ENCODE data around the gene TMTC1. TPM values are rescaled to one million over a fixed set of nuclear protein-coding genes. Genes with fewer than 3 reads are reported as not detected.
"Not testable (repeated sequence)": the region's sequence is repeated elsewhere in the genome, so short reads cannot be mapped to it uniquely, and the experiment has no call there.

TMTC1 gene
- total and polyA plus RNA-seq, 4 donors: 3.0 to 33.6 (median 6.0) TPM

- 83 to 94% methylated on average over 2 of the region's 2 CpGs for WGBS, 2 donors
- TF ChIP-seq CTCF (IDR thresholded peaks at IDR 0.05; ENCODE audit: control extremely low read depth, extremely low read depth): no peak
- ATAC-seq (ENCODE audit: insufficient read depth, low FRiP score): no peak
- H3K9ac ChIP-seq (ENCODE audit: insufficient read depth in 1 of 2, low read length in 2 of 2): no peak overlapping the region
- no peak overlapping the region for H3K4me3 ChIP-seq
- H3K27ac ChIP-seq (ENCODE audit: low read depth in 1 of 2, low read length in 1 of 2): no peak overlapping the region
- no peaks in the 10 kb centered on the region for H3K27me3 ChIP-seq (ENCODE audit: control insufficient read depth in 3 of 3, insufficient read depth in 3 of 3, low read length in 2 of 3)
- H3K36me3 ChIP-seq (ENCODE audit: control insufficient read depth in 4 of 4, insufficient read depth in 4 of 4, low read length in 4 of 4): no peaks in the 10 kb centered on the region
- no peak for DNase-seq
- H3K4me1 ChIP-seq (ENCODE audit: control insufficient read depth in 5 of 5, insufficient read depth in 5 of 5, low read length in 5 of 5): no peaks in the 10 kb centered on the region
- no peaks in the 10 kb centered on the region for H3K9me3 ChIP-seq (ENCODE audit: control insufficient read depth in 4 of 4, insufficient read depth in 3 of 4, low read length in 3 of 4)
Observed at GRCh38 chr12:29818916-29819623, 35.3 kb upstream of the TMTC1 start.

GRCh38 chr12:29816874-29817725 is 33.4 kb upstream of the TMTC1 start:
- no peak overlapping the region for H3K9ac ChIP-seq (ENCODE audit: insufficient read depth in 1 of 2, low read length in 2 of 2)
- no peak for TF ChIP-seq CTCF (IDR thresholded peaks at IDR 0.05; ENCODE audit: control extremely low read depth, extremely low read depth)
- no peaks in the 10 kb centered on the region for H3K36me3 ChIP-seq (ENCODE audit: control insufficient read depth in 4 of 4, insufficient read depth in 4 of 4, low read length in 4 of 4)
- no peaks in the 10 kb centered on the region for H3K9me3 ChIP-seq (ENCODE audit: control insufficient read depth in 4 of 4, insufficient read depth in 3 of 4, low read length in 3 of 4)
- WGBS, 2 donors: 52 to 56% methylated on average over 2 of the region's 2 CpGs
- no peaks in the 10 kb centered on the region for H3K27me3 ChIP-seq (ENCODE audit: control insufficient read depth in 3 of 3, insufficient read depth in 3 of 3, low read length in 2 of 3)
- no peak for DNase-seq
- no peak overlapping the region for H3K27ac ChIP-seq (ENCODE audit: low read depth in 1 of 2, low read length in 1 of 2)
- H3K4me1 ChIP-seq (ENCODE audit: control insufficient read depth in 5 of 5, insufficient read depth in 5 of 5, low read length in 5 of 5): no peaks in the 10 kb centered on the region
- no peak overlapping the region for H3K4me3 ChIP-seq
- ATAC-seq (ENCODE audit: insufficient read depth, low FRiP score): no peak

- H3K4me1 ChIP-seq (ENCODE audit: control insufficient read depth in 5 of 5, insufficient read depth in 5 of 5, low read length in 5 of 5); H3K4me3 ChIP-seq; ATAC-seq (ENCODE audit: insufficient read depth, low FRiP score); H3K9ac ChIP-seq (ENCODE audit: insufficient read depth in 1 of 2, low read length in 2 of 2); H3K27ac ChIP-seq (ENCODE audit: low read depth in 1 of 2, low read length in 1 of 2); DNase-seq; H3K9me3 ChIP-seq (ENCODE audit: control insufficient read depth in 4 of 4, insufficient read depth in 3 of 4, low read length in 3 of 4); H3K36me3 ChIP-seq (ENCODE audit: control insufficient read depth in 4 of 4, insufficient read depth in 4 of 4, low read length in 4 of 4); H3K27me3 ChIP-seq (ENCODE audit: control insufficient read depth in 3 of 3, insufficient read depth in 3 of 3, low read length in 2 of 3): not testable (repeated sequence)
- WGBS, 2 donors: 92 to 93% methylated on average over 15 to 20 of the region's 24 CpGs
Observed at GRCh38 chr12:29809616-29810361, 26.0 kb upstream of the TMTC1 start.

GRCh38 chr12:29807129-29807528 is 23.4 kb upstream of the TMTC1 start:
- TF ChIP-seq CTCF (IDR thresholded peaks at IDR 0.05; ENCODE audit: control extremely low read depth, extremely low read depth): no peak
- DNase-seq (no peak), ATAC-seq (ENCODE audit: insufficient read depth, low FRiP score) (no peak)
- Histone ChIP-seq H3K9ac (ENCODE audit: insufficient read depth in 1 of 2, low read length in 2 of 2) (no peak overlapping the region), H3K4me1 (ENCODE audit: control insufficient read depth in 5 of 5, insufficient read depth in 5 of 5, low read length in 5 of 5) (no peaks in the 10 kb centered on the region), H3K27me3 (ENCODE audit: control insufficient read depth in 3 of 3, insufficient read depth in 3 of 3, low read length in 2 of 3) (no peaks in the 10 kb centered on the region), H3K9me3 (ENCODE audit: control insufficient read depth in 4 of 4, insufficient read depth in 3 of 4, low read length in 3 of 4) (no peaks in the 10 kb centered on the region), H3K27ac (ENCODE audit: low read depth in 1 of 2, low read length in 1 of 2) (no peak overlapping the region), H3K4me3 (no peak overlapping the region), H3K36me3 (ENCODE audit: control insufficient read depth in 4 of 4, insufficient read depth in 4 of 4, low read length in 4 of 4) (no peaks in the 10 kb centered on the region)
